Pons (tissue), 1 donor: ENCODE data around the gene ADAMTS10.
"Not testable (repeated sequence)": the region's sequence is repeated elsewhere in the genome, so short reads cannot be mapped to it uniquely, and the experiment has no call there.

Experiments
- DNase-seq: peaks from one replicate; pipeline ENCODE4 v3.0.0-alpha.2; 2016; ENCODE audit warnings: low spot score

Gene ADAMTS10

GRCh38 chr19:8610041-8610935, at the start of gene ADAMTS10:
Gene ADAMTS10, minus strand, starts transcription at chr19:8610715. Its CDS starts 5,005 bp downstream, at chr19:8605710.
- no peak for DNase-seq

- no peak for DNase-seq
Observed at GRCh38 chr19:8659905-8660304, 49.4 kb upstream of the ADAMTS10 start.

GRCh38 chr19:8657869-8658268, 47.4 kb upstream of the ADAMTS10 start:
- DNase-seq = no peak

GRCh38 chr19:8655340-8655709, 44.8 kb upstream of the ADAMTS10 start:
- no peak for DNase-seq

- no peak for DNase-seq
Observed at GRCh38 chr19:8654591-8655339, 44.2 kb upstream of the ADAMTS10 start.

- no peak for DNase-seq
Observed at GRCh38 chr19:8648240-8648639, 37.7 kb upstream of the ADAMTS10 start.

- DNase-seq = no peak
Observed at GRCh38 chr19:8643860-8644653, 33.5 kb upstream of the ADAMTS10 start.

- DNase-seq = no peak
Observed at GRCh38 chr19:8642561-8642960, 32.0 kb upstream of the ADAMTS10 start.

- no peak for DNase-seq
Observed at GRCh38 chr19:8641908-8642547, 31.5 kb upstream of the ADAMTS10 start.

GRCh38 chr19:8641221-8641907, 30.8 kb upstream of the ADAMTS10 start:
- DNase-seq = no peak

- DNase-seq = peak; percentile 70
Observed at GRCh38 chr19:8640402-8641004, 30.0 kb upstream of the ADAMTS10 start.

- DNase-seq = no peak
Observed at GRCh38 chr19:8639821-8640401, 29.4 kb upstream of the ADAMTS10 start.

GRCh38 chr19:8638078-8638619, 27.6 kb upstream of the ADAMTS10 start:
- DNase-seq = peak; percentile 38

GRCh38 chr19:8637070-8637469, 26.6 kb upstream of the ADAMTS10 start:
- not testable (repeated sequence) for DNase-seq

- DNase-seq = no peak
Observed at GRCh38 chr19:8635422-8635821, 24.9 kb upstream of the ADAMTS10 start.

- no peak for DNase-seq
Observed at GRCh38 chr19:8631425-8631819, 20.9 kb upstream of the ADAMTS10 start.

- DNase-seq = no peak
Observed at GRCh38 chr19:8630796-8631424, 20.4 kb upstream of the ADAMTS10 start.

- no peak for DNase-seq
Observed at GRCh38 chr19:8629996-8630683, 19.6 kb upstream of the ADAMTS10 start, which contains the start of gene NFILZ. Gene NFILZ, plus strand, starts transcription at chr19:8630633. Its CDS starts 46,133 bp downstream, at chr19:8676766.

- DNase-seq = no peak
Observed at GRCh38 chr19:8629184-8629583, 18.7 kb upstream of the ADAMTS10 start.
